GM12878 (cell line): Measurements from ENCODE around the gene PTPRJ. TPM values are rescaled to one million over a fixed set of nuclear protein-coding genes. Genes with fewer than 3 reads are reported as not detected.
"Not testable (repeated sequence)": the region's sequence is repeated elsewhere in the genome, so short reads cannot be mapped to it uniquely, and the experiment has no call there.

Experiments
- ATAC-seq: fragments of 200-7000 bp; cut with Tn5 transposase; 3 replicates; pipeline ENCODE4 v1.9.1; 2020; ENCODE audit warnings: mild to moderate bottlenecking, moderate library complexity
- BruUV-seq: library from RNA; stranded (reverse); fragments of 400-500 nt; replicated peaks from 2 replicates; lab custom pipeline; 2021; lab: Mats Ljungman, UMichigan
- CTCF ChIA-PET: fragments of 300-600 bp; sonication (Branson Sonifier 250); formaldehyde crosslinking; extraction: SDS; loops from one replicate; lab custom pipeline; 2021; ENCODE audit warnings: inconsistent platforms; lab: Yijun Ruan, JAX
- POLR2A ChIA-PET: fragments of 350-600 bp; formaldehyde crosslinking; extraction: SDS; loops from one replicate; lab custom pipeline; 2021; ENCODE audit warnings: inconsistent platforms; lab: Charles Lee
- RAD21 ChIA-PET: fragments of 300-600 bp; sonication (Branson Sonifier 250); formaldehyde crosslinking; loops from one replicate; lab custom pipeline; 2023; ENCODE audit warnings: antibody characterized with exemption; ENCODE audit not compliant: unreplicated experiment; lab: Charles Lee
- SMC1A ChIA-PET: fragments of 300-600 bp; sonication (Branson Sonifier 250); formaldehyde crosslinking; loops from one replicate; lab custom pipeline; 2023; ENCODE audit not compliant: unreplicated experiment, uncharacterized antibody; lab: Charles Lee
- DNase-seq: peaks from one replicate; pipeline ENCODE4 v3.0.0-alpha.2; 2011; ENCODE audit warnings: low read depth, low spot score
- FAIRE-seq: peaks from 3 replicates; lab custom pipeline; 2011; peaks lifted over from hg19 to GRCh38; lab: Jason Lieb, UNC
- H2AFZ ChIP-seq: 2 replicates; pipeline ENCODE4 v1.6.0; 2011; ENCODE audit warnings: low read depth, low read length, control low read depth; ENCODE audit not compliant: control insufficient read depth
- H3K27ac ChIP-seq: 2 replicates; pipeline ENCODE4 v1.5.1; 2011; ENCODE audit warnings: control low read depth; ENCODE audit not compliant: control insufficient read depth, insufficient read depth
- H3K27me3 ChIP-seq, 2 experiments: replicated peaks in 1 of 2; 2 replicates each; pipeline versions ENCODE4 v1.6.0 to v1.6.1; 2011; ENCODE audit warnings: low read length in 1 of 2; ENCODE audit not compliant: control insufficient read depth in 2 of 2, insufficient read depth in 2 of 2
- H3K36me3 ChIP-seq, 2 experiments: 2 replicates each; pipeline ENCODE4 v1.5.1; 2011; ENCODE audit warnings: low read length in 1 of 2; ENCODE audit not compliant: control insufficient read depth in 2 of 2, insufficient read depth in 2 of 2
- H3K4me1 ChIP-seq: 2 replicates; pipeline ENCODE4 v1.6.1; 2011; ENCODE audit warnings: mild to moderate bottlenecking, low read length, moderate library complexity, mixed read lengths; ENCODE audit not compliant: control insufficient read depth, insufficient read depth
- H3K4me2 ChIP-seq: 2 replicates; pipeline ENCODE4 v1.6.0; 2011; ENCODE audit warnings: control low read depth; ENCODE audit not compliant: control insufficient read depth, insufficient read depth
- H3K4me3 ChIP-seq: fragments of 200-600 bp; sonication (generic); 2 replicates; pipeline ENCODE4 v1.5.1; 2016
- H3K79me2 ChIP-seq: 2 replicates; pipeline ENCODE4 v1.6.0; 2011; ENCODE audit warnings: low read length; ENCODE audit not compliant: control insufficient read depth, insufficient read depth
- H3K9ac ChIP-seq: 2 replicates; pipeline ENCODE4 v1.8.0; 2011; ENCODE audit warnings: low read length, control low read depth, mixed read lengths; ENCODE audit not compliant: control insufficient read depth, insufficient read depth
- H3K9me3 ChIP-seq: replicated peaks from 3 replicates; pipeline ENCODE4 v1.5.1; 2011; ENCODE audit warnings: mild to moderate bottlenecking, low read length; ENCODE audit not compliant: control insufficient read depth, insufficient read depth
- H4K20me1 ChIP-seq: 2 replicates; pipeline ENCODE4 v1.6.0; 2011; ENCODE audit not compliant: control insufficient read depth, insufficient read depth
- NBN ChIP-seq: fragments of 450-650 bp; IDR thresholded peaks from 2 replicates; pipeline ENCODE4 v1.6.1; 2016
- POLR2A ChIP-seq: IDR thresholded peaks from 2 replicates; pipeline ENCODE4 v1.6.1; 2011; ENCODE audit warnings: low read depth, mild to moderate bottlenecking, low read length
- RELB ChIP-seq: fragments of 450-650 bp; IDR thresholded peaks from 2 replicates; pipeline ENCODE4 v1.6.1; 2017; ENCODE audit warnings: low read depth, mild to moderate bottlenecking, moderate library complexity
- STAT1 ChIP-seq: fragments of 450-650 bp; conservative IDR thresholded peaks from 2 replicates; pipeline ENCODE4 v1.6.1; 2014; ENCODE audit warnings: antibody characterized with exemption, mild to moderate bottlenecking
- TCF12 ChIP-seq: IDR thresholded peaks from 2 replicates; pipeline ENCODE4 v1.6.1; 2011; ENCODE audit warnings: low read depth, mild to moderate bottlenecking, low read length
- TCF3 ChIP-seq: IDR thresholded peaks from 2 replicates; pipeline ENCODE4 v1.6.1; 2012; ENCODE audit warnings: low read depth, mild to moderate bottlenecking, low read length, borderline replicate concordance; ENCODE audit not compliant: insufficient read depth
- WGBS: methylation state at CpG from one replicate; pipeline ENCODE4 v1.1.6; 2016; ENCODE audit warnings: low lambda C conversion rate; ENCODE audit not compliant: insufficient replicate concordance, insufficient coverage; ENCODE audit errors: missing lambda C conversion rate; 5-methylcytosine and 5-hydroxymethylcytosine counted together
- in situ Hi-C: fragments of 300-500 bp; cut with MboI; formaldehyde crosslinking; loops from 9 replicates; pipeline ENCODE4 v1.14.3; 2018; ENCODE audit warnings: mixed read lengths
- intact Hi-C: fragments of 100-400 bp; cut with micrococcal nuclease; formaldehyde crosslinking; loops from one replicate; pipeline ENCODE4 v1.14.2; 2022; ENCODE audit not compliant: unreplicated experiment
- polyA plus RNA-seq, 11 experiments: library from polyadenylated mRNA; depleted of rRNA in 4 of 11; unstranded in 6 of 11; stranded (reverse) in 5 of 11; fragments of >200 nt; fragmentation: Nextera tagmentation in 4 of 11; fragmentation: Illumina TruSeq in 1 of 11; extraction: Ambion mirVana in 4 of 11; extraction: Trizol in 1 of 11; gene quantifications; 1 replicate in 1 of 11; 2 replicates in 10 of 11; pipeline versions ENCODE4 v1.2.1 to v1.2.3, GENCODE V29; 2011 to 2016; ENCODE audit warnings: inconsistent platforms in 2 of 11, missing spikeins in 2 of 11, low read depth in 1 of 11
- total RNA-seq, 4 experiments: library from RNA; depleted of rRNA in 3 of 4; stranded (reverse); fragments of >200 nt in 3 of 4; fragmentation: Illumina TruSeq in 1 of 4; extraction: Trizol in 1 of 4; gene quantifications; 2 replicates each; pipeline versions ENCODE4 v1.2.1 to v1.2.3, GENCODE V29; 2013 to 2021
- TF ChIP-seq, protein P1 (sequence below): fragments of 450-650 bp; IDR thresholded peaks from 2 replicates; pipeline ENCODE4 v1.6.1; 2018; ENCODE audit warnings: borderline replicate concordance, mild to moderate bottlenecking; ENCODE audit not compliant: partially characterized antibody

The PTPRJ gene
- total and polyA plus RNA-seq, 10 of the 15 experiments (the other 5 are each of a cell fraction or from before 2014, with no cell fraction given) = 0.22 to 22.4 (median 7.4) TPM

DNA sequence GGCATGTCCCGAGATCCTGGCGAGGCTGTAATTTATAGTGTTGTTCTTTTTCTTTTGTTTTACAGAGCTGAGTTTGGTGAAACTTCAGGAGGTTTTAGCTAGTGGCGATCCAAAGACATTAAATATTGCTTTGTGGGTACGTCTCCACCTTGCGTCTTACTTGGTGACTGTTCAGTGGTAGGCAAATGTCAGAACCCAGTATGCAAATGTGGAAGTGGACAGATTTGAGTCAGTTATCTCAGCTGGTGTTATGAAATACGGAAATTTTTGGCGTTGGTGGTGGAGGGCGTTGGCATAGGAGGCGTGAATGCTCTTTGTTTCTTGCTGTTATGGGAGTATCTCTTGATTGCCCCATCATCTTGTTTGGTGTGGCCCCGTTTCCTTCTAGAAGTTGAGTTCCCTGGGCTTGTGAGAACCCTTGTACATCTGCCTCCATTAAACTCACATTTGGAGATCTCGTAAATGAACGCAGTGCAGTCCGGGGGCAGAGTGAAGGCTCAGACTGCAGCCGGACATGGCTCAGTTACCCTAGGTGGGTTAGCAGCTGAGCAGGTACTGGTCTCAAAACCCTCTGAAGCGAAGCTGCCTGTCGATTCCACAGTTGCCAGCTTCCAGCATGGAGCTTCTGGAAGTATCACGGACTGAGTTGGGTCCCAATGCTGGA is 39.9 kb downstream of the PTPRJ start (continued):
- TF ChIP-seq, protein P1, sequence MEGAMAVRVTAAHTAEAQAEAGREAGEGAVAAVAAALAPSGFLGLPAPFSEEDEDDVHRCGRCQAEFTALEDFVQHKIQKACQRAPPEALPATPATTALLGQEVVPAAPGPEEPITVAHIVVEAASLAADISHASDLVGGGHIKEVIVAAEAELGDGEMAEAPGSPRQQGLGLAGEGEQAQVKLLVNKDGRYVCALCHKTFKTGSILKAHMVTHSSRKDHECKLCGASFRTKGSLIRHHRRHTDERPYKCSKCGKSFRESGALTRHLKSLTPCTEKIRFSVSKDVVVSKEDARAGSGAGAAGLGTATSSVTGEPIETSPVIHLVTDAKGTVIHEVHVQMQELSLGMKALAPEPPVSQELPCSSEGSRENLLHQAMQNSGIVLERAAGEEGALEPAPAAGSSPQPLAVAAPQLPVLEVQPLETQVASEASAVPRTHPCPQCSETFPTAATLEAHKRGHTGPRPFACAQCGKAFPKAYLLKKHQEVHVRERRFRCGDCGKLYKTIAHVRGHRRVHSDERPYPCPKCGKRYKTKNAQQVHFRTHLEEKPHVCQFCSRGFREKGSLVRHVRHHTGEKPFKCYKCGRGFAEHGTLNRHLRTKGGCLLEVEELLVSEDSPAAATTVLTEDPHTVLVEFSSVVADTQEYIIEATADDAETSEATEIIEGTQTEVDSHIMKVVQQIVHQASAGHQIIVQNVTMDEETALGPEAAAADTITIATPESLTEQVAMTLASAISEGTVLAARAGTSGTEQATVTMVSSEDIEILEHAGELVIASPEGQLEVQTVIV = no peak
- no peak for TF ChIP-seq STAT1
- peak; percentile 71; the same call in 1 of the 2 replicates for TF ChIP-seq TCF12
- 0 out of 2 replicates have a peak, but pooled peaks have one; percentile 42 for TF ChIP-seq TCF3
- TF ChIP-seq NBN = 0 out of 2 replicates have a peak, but pooled peaks have one; percentile 21
- no peak for TF ChIP-seq RELB
- TF ChIP-seq POLR2A = 0 out of 2 replicates have a peak, but pooled peaks have one; percentile 37

DNA sequence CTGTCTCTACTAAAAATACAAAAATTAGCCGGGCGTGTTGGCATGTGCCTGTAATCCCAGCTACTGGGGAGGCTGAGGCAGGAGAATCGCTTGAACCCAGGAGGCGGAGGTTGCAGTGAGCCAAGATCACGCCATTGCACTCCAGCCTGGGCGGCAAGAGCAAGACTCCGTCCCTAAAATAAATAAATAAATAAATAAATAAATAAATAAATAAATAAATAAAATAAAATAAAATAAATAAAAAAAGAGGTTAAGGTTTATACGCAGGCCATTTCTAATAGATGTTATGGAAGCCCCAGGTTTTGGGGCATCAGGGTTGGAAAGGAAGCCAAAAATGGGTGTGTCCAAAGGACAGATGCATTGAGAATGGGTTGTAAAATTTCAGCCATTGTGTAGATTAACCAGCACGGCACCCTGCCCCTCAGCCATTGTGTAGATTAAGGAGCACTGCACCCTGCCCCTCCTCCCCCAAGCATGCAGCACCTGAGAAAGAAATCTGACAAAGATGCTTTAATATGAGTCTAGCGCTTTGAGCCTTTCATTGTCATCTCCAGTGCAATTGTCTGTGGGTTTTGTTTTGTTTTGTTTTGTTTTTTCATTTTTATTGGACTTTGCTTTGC is 41.0 kb downstream of the PTPRJ start:
- CTCF ChIA-PET, in situ Hi-C loops, H3K27me3 ChIP-seq, DNase-seq, H3K36me3 ChIP-seq, H2AFZ ChIP-seq, H3K4me2 ChIP-seq, FAIRE-seq, ATAC-seq, H3K27ac ChIP-seq, BruUV-seq, H3K4me3 ChIP-seq, H4K20me1 ChIP-seq, H3K9me3 ChIP-seq, H3K9ac ChIP-seq: not testable (repeated sequence)
- ChIA-PET SMC1A (interaction anchor here (1.0 to 2.1 kb wide), 2 partner anchors 23 to 86 kb away, joined by 3 to 12 read pairs; no protein-coding TSS in a partner anchor), POLR2A (interaction anchor here (1.3 kb wide), 1 partner anchor 22 kb away, joined by 5 read pairs; no protein-coding TSS in a partner anchor), RAD21 (interaction anchor here (1.9 to 2.8 kb wide), 2 partner anchors 87 kb away, joined by 7 to 19 read pairs; no protein-coding TSS in a partner anchor)
- peaks cover 59% of the 10 kb centered on the region for H3K4me1 ChIP-seq
- intact Hi-C loops = loop anchor here (2.0 kb wide), 1 partner anchor 13 kb away; no protein-coding TSS in a partner anchor
- H3K79me2 ChIP-seq = peaks cover 26% of the 10 kb centered on the region
- 98% methylated on average over 10 of the region's 10 CpGs for WGBS
